HEK293T (cell line): ENCODE measurements around the gene PSMD5.

ENCODE experiments used
- ARNT ChIP-seq: fragments of 450-650 bp; IDR thresholded peaks from 2 replicates; pipeline ENCODE4 v1.6.1; 2017; ENCODE audit warnings: mild to moderate bottlenecking
- CTBP1 ChIP-seq: fragments of 450-650 bp; IDR thresholded peaks from 2 replicates; pipeline ENCODE4 v1.6.1; 2016; ENCODE audit warnings: borderline replicate concordance
- ELF4 ChIP-seq: fragments of 450-650 bp; IDR thresholded peaks from 2 replicates; pipeline ENCODE4 v1.6.1; 2017; ENCODE audit warnings: antibody characterized with exemption
- FOXA1 ChIP-seq: fragments of 450-650 bp; IDR thresholded peaks from 2 replicates; pipeline ENCODE4 v1.6.1; 2016; ENCODE audit warnings: mild to moderate bottlenecking
- FOXM1 ChIP-seq: fragments of 450-650 bp; IDR thresholded peaks from 2 replicates; pipeline ENCODE4 v1.6.1; 2017; ENCODE audit warnings: mild to moderate bottlenecking, borderline replicate concordance
- HDGF ChIP-seq: fragments of 450-650 bp; IDR thresholded peaks from 2 replicates; pipeline ENCODE4 v1.6.1; 2017; ENCODE audit warnings: antibody characterized with exemption, borderline replicate concordance
- L3MBTL2 ChIP-seq: fragments of 450-650 bp; conservative IDR thresholded peaks from 2 replicates; pipeline ENCODE4 v1.6.1; 2016; ENCODE audit warnings: mild to moderate bottlenecking
- LEF1 ChIP-seq: fragments of 450-650 bp; IDR thresholded peaks from 2 replicates; pipeline ENCODE4 v1.6.1; 2017; ENCODE audit warnings: mild to moderate bottlenecking, borderline replicate concordance
- SP1 ChIP-seq: fragments of 450-650 bp; IDR thresholded peaks from 2 replicates; pipeline ENCODE4 v1.6.1; 2017
- TF ChIP-seq, protein P1 (sequence below): fragments of 450-650 bp; IDR thresholded peaks from 2 replicates; pipeline ENCODE4 v1.6.1; 2016

DNA sequence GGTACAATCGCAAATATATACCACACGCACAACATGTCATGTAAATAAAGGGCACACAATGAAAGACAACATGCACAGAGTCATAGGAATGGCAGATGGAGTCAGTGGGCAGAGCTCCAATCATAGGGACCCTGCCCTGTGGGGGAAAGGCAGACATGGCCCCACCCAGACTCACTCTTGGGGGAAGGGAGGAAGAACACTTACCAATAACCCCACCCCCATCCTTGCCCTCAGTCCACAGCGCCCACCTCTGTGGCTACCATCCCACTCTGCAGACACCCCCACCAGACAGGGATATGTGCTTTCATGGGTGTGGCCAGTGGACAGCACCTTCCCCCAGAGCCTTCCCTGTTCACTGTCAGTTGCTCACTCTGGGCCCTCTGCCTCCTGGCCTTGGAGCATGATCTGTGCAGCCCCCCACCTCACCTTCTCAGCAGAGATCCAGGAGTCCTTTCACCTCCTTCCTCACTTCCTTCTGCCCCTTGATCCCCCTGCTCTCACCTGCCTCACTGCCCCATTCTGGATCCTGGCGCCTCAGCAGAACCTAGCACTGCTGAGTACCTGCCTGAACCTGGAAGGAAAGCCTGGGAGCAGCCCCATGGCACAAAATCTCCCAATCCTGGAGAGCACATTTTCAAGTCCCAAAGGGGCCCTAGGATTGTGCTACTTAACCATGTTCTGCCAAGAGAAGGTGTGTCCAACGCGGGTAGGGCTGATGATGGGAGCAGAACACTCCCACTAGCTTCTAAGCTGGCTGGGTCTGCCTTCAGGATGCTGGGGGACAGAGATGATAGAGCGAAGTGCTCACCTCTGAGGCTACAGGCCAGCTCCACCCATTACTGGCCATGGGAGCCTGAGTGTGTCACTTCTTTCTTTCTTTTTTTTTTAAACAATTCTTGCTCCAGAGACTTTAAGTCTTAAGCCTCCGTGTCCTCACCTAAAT is 35.7 kb upstream of the PSMD5 start:
- no peak for TF ChIP-seq HDGF
- no peak for TF ChIP-seq CTBP1
- no peak for TF ChIP-seq L3MBTL2
- no peak for TF ChIP-seq FOXA1
- TF ChIP-seq LEF1: no peak
- TF ChIP-seq FOXM1: no peak
- TF ChIP-seq SP1: no peak
- no peak for TF ChIP-seq ELF4
- TF ChIP-seq ARNT: no peak
- TF ChIP-seq, protein P1, sequence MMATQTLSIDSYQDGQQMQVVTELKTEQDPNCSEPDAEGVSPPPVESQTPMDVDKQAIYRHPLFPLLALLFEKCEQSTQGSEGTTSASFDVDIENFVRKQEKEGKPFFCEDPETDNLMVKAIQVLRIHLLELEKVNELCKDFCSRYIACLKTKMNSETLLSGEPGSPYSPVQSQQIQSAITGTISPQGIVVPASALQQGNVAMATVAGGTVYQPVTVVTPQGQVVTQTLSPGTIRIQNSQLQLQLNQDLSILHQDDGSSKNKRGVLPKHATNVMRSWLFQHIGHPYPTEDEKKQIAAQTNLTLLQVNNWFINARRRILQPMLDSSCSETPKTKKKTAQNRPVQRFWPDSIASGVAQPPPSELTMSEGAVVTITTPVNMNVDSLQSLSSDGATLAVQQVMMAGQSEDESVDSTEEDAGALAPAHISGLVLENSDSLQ: no peak
